K562 (cell line): ENCODE data around the gene RPL29. TPM values are rescaled to one million over a fixed set of nuclear protein-coding genes. Genes with fewer than 3 reads are reported as not detected.

ENCODE experiments used
- ATAC-seq: fragments of 200-7000 bp; cut with Tn5 transposase; 3 replicates; pipeline ENCODE4 v1.9.1; 2020; ENCODE audit warnings: moderate library complexity
- BruUV-seq: library from RNA; stranded (reverse); fragments of 400-500 nt; replicated peaks from 2 replicates; lab custom pipeline; 2021; lab: Mats Ljungman, UMichigan
- CTCF ChIA-PET: fragments of 300-600 bp; formaldehyde crosslinking; extraction: SDS; loops from one replicate; lab custom pipeline; 2021; ENCODE audit warnings: low intra/inter-chr PET ratio; lab: Yijun Ruan, JAX
- POLR2A ChIA-PET: fragments of 300-600, 350-650 bp; sonication (Branson Sonifier 250); formaldehyde crosslinking; extraction: SDS; loops from one replicate; lab custom pipeline; 2021; ENCODE audit warnings: antibody characterized with exemption, inconsistent platforms; lab: Yijun Ruan, JAX
- DNase-seq, 4 experiments: peaks; one replicate each; pipeline versions ENCODE4 v3.0.0 to v3.0.0-alpha.2; 2011 to 2018; ENCODE audit warnings: low spot score in 3 of 4, mixed read lengths in 3 of 4; ENCODE audit errors: extremely low read depth in 1 of 4
- FAIRE-seq: peaks from 2 replicates; lab custom pipeline; 2011; peaks lifted over from hg19 to GRCh38; lab: Jason Lieb, UNC
- H2AFZ ChIP-seq: 2 replicates; pipeline ENCODE4 v1.6.0; 2011; ENCODE audit warnings: low read depth, low read length, control low read depth, inconsistent platforms
- H3K27ac ChIP-seq: fragments of 200-600 bp; 3 replicates; pipeline ENCODE4 v1.8.0; 2011; ENCODE audit warnings: low read depth, mild to moderate bottlenecking, control low read depth, inconsistent platforms, low read length, moderate library complexity, mixed read lengths; ENCODE audit errors: extremely low read depth
- H3K27me3 ChIP-seq, 2 experiments: fragments of 300-600 bp in 1 of 2; 2 replicates in 1 of 2; 3 replicates in 1 of 2; pipeline versions ENCODE4 v1.6.0 to v1.8.0; 2011; ENCODE audit warnings: inconsistent platforms in 2 of 2, low read length in 2 of 2, mild to moderate bottlenecking in 1 of 2, mixed read lengths in 1 of 2, moderate library complexity in 1 of 2; ENCODE audit not compliant: control insufficient read depth in 2 of 2, insufficient read depth in 2 of 2
- H3K36me3 ChIP-seq: fragments of 300-600 bp; 3 replicates; pipeline ENCODE4 v1.8.0; 2011; ENCODE audit warnings: mild to moderate bottlenecking, low read length, inconsistent platforms; ENCODE audit not compliant: control insufficient read depth, insufficient read depth
- H3K4me1 ChIP-seq, 2 experiments: fragments of 200-600 bp in 1 of 2; replicated peaks in 1 of 2; 2 replicates in 1 of 2; 3 replicates in 1 of 2; pipeline versions ENCODE4 v1.5.1 to v1.8.0; 2011; ENCODE audit warnings: inconsistent platforms in 2 of 2, low read length in 2 of 2, mild to moderate bottlenecking in 1 of 2, mixed read lengths in 1 of 2, moderate library complexity in 1 of 2; ENCODE audit not compliant: control insufficient read depth in 2 of 2, insufficient read depth in 2 of 2
- H3K4me2 ChIP-seq: 2 replicates; pipeline ENCODE4 v1.6.1; 2011; ENCODE audit warnings: low read length, control low read depth, inconsistent platforms, mixed read lengths; ENCODE audit not compliant: insufficient read depth
- H3K4me3 ChIP-seq: fragments of 200-600 bp; sonication (generic), shearing (Covaris generic); 2 replicates; pipeline ENCODE4 v1.5.1; 2016; ENCODE audit warnings: control low read depth, inconsistent platforms
- H3K79me2 ChIP-seq: fragments of 200-600 bp; 3 replicates; pipeline ENCODE4 v1.8.0; 2011; ENCODE audit warnings: low read length, inconsistent platforms; ENCODE audit not compliant: control insufficient read depth, insufficient read depth
- H3K9ac ChIP-seq, 2 experiments: 2 replicates each; pipeline versions ENCODE4 v1.6.0 to v1.6.1; 2011; ENCODE audit warnings: low read depth in 2 of 2, low read length in 2 of 2, control low read depth in 1 of 2, inconsistent platforms in 1 of 2, mild to moderate bottlenecking in 1 of 2, mixed read lengths in 1 of 2; ENCODE audit not compliant: insufficient read depth in 1 of 2
- H3K9me1 ChIP-seq: one replicate; pipeline ENCODE4 v1.6.0; 2011; ENCODE audit warnings: inconsistent platforms, mild to moderate bottlenecking, low read length, moderate library complexity; ENCODE audit not compliant: control insufficient read depth, insufficient read depth
- H3K9me3 ChIP-seq: replicated peaks from 2 replicates; pipeline ENCODE4 v1.5.1; 2011; ENCODE audit warnings: low read depth, low read length, inconsistent platforms; ENCODE audit not compliant: control insufficient read depth, insufficient read depth
- H4K20me1 ChIP-seq: replicated peaks from 2 replicates; pipeline ENCODE4 v1.6.1; 2011; ENCODE audit warnings: low read length, inconsistent platforms, mixed read lengths; ENCODE audit not compliant: control insufficient read depth, insufficient read depth
- ARHGAP35 ChIP-seq: fragments of 450-650 bp; IDR thresholded peaks from 2 replicates; pipeline ENCODE4 v1.6.1; 2018; ENCODE audit not compliant: partially characterized antibody
- KDM1A ChIP-seq, 2 experiments: fragments of 450-650 bp; IDR thresholded peaks; 2 replicates each; pipeline ENCODE4 v1.6.1; 2016; ENCODE audit warnings: mild to moderate bottlenecking in 2 of 2
- MCM7 ChIP-seq, 2 experiments: fragments of 450-650 bp; IDR thresholded peaks; 2 replicates each; pipeline ENCODE4 v1.6.1; 2016 to 2018
- MEF2A ChIP-seq: IDR thresholded peaks from 2 replicates; pipeline ENCODE4 v1.6.1; 2011; ENCODE audit warnings: low read depth, mild to moderate bottlenecking, low read length, moderate library complexity; ENCODE audit not compliant: control insufficient read depth
- POLR2A ChIP-seq: fragments of 450-650 bp; conservative IDR thresholded peaks from 2 replicates; pipeline ENCODE4 v1.6.1; 2016
- SAFB2 ChIP-seq: fragments of 200-400 bp; formaldehyde crosslinking; IDR thresholded peaks from 2 replicates; pipeline ENCODE4 v1.6.1; 2018; ENCODE audit warnings: borderline replicate concordance, low read length, low read depth, moderate library complexity; ENCODE audit not compliant: severe bottlenecking
- SUPT5H ChIP-seq: fragments of 450-650 bp; IDR thresholded peaks from 2 replicates; pipeline ENCODE4 v1.6.1; 2016
- ZNF143 ChIP-seq: sonication (generic); formaldehyde crosslinking; IDR thresholded peaks from 2 replicates; pipeline ENCODE4 v1.9.0; 2022; ENCODE audit warnings: mild to moderate bottlenecking, missing genetic modification reagents
- ZNF232 ChIP-seq: sonication (generic); formaldehyde crosslinking; IDR thresholded peaks from 2 replicates; pipeline ENCODE4 v1.8.0; 2022; ENCODE audit warnings: mild to moderate bottlenecking, missing genetic modification reagents
- WGBS: fragments of 100-300 bp; shearing (Covaris generic); methylation state at CpG from one replicate; pipeline ENCODE4 v1.1.6; 2016; ENCODE audit warnings: low coverage, mixed read lengths; ENCODE audit not compliant: insufficient coverage; ENCODE audit errors: missing lambda C conversion rate; 5-methylcytosine and 5-hydroxymethylcytosine counted together
- in situ Hi-C: fragments of 300-500 bp; cut with MboI; formaldehyde crosslinking; loops from 4 replicates; pipeline ENCODE4 v1.15.0; 2018; ENCODE audit warnings: inconsistent platforms, mixed read lengths
- intact Hi-C: fragments of 100-400 bp; cut with micrococcal nuclease; formaldehyde crosslinking; loops from 2 replicates; pipeline ENCODE4 v1.14.2; 2022
- polyA plus RNA-seq, 8 experiments: library from polyadenylated mRNA; depleted of rRNA in 4 of 8; stranded (reverse) in 5 of 8; unstranded in 3 of 8; fragments of >200 nt; fragmentation: Nextera tagmentation in 2 of 8; fragmentation: Illumina TruSeq in 1 of 8; extraction: Ambion mirVana in 2 of 8; extraction: Trizol in 1 of 8; gene quantifications; 2 replicates each; pipeline versions ENCODE4 v1.2.1 to v1.2.3, GENCODE V29; 2011 to 2014; ENCODE audit warnings: inconsistent platforms in 1 of 8, missing spikeins in 1 of 8
- total RNA-seq, 7 experiments: library from RNA; depleted of rRNA in 6 of 7; stranded (reverse); fragments of >200 nt in 6 of 7; fragmentation: Illumina TruSeq in 2 of 7; extraction: Trizol in 2 of 7; gene quantifications; 2 replicates each; pipeline versions ENCODE4 v1.2.1 to v1.2.3, GENCODE V29; 2011 to 2021; ENCODE audit warnings: low replicate concordance in 1 of 7
- TF ChIP-seq, protein P1 (sequence below): sonication (generic); formaldehyde crosslinking; IDR thresholded peaks from 2 replicates; pipeline ENCODE4 v1.8.0; 2023; ENCODE audit warnings: mild to moderate bottlenecking, missing genetic modification reagents

RPL29 gene
- total and polyA plus RNA-seq, 9 of the 15 experiments (the other 6 are each of a cell fraction or from before 2014, with no cell fraction given), result 568 to 1,475 (median 1,104) TPM

DNA sequence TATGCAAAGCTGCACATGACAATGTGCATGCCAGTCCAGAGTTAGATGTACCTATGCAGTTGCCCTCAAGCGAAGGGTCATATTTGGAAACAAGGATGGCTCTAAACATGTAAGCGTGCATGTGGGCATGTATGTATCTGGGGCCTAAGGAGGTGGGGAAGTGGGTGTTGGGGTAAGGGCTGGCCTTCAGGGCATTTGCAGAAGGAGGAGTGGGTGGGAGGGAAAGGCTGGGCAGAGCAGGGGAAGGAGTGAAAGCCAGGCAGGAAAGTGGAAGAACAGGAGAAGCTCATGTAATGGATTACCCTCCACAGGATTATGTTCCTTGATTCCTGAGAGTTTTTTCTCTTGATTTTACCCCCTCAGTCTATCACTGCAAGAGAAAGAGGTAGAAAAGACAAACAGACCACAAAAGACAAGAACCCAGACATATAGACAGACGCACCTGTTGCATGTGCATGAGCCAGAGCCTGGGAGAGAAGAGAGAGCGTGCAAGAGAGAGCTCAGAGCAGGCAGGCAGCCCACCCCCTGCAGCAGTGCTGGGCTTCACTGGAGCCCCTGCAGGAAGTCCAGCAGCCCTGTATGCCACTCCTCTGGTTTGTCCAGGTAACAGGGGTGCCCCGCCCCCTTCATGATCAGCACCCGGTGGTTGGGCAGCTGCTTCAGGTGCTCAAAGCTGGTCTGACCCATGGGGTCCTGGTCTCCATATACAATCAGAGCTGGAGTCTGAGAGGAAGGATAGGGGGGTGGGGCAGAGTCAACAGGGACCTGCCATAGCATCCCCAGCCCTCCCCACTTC lies 26.6 kb downstream of the RPL29 start:
- Histone ChIP-seq H3K36me3 (peaks cover 38% of the 10 kb centered on the region; the same call in 1 of the 3 replicates), H3K9ac (no peak overlapping the region), H3K4me3 (no peak overlapping the region), H3K79me2 (peaks cover 32% of the 10 kb centered on the region), H2AFZ (no peak overlapping the region), H3K27ac (no peak overlapping the region), H3K9me1 (peaks cover 3% of the 10 kb centered on the region), H3K4me1 (peaks cover 4 to 61% of the 10 kb centered on the region in 2 experiments), H4K20me1 (0 out of 2 replicates have a peak, but pooled peaks cover 4% of the 10 kb centered on the region), H3K9me3 (no peaks in the 10 kb centered on the region), H3K27me3 (no peaks in the 10 kb centered on the region), H3K4me2 (no peak overlapping the region)
- ChIA-PET CTCF (no interaction called here), POLR2A (interaction anchor here (0.5 to 1.4 kb wide), 4 partner anchors 9 to 254 kb away, joined by 3 to 5 read pairs (median 3); no protein-coding TSS in a partner anchor)
- no peak for DNase-seq
- ATAC-seq, result no peak
- FAIRE-seq, result no peak
- TF ChIP-seq SAFB2 (no peak), KDM1A (IDR thresholded peaks at IDR 0.05) (peak in 1 of 2 experiments; percentile 11; a peak in 1 of 4 replicates)
- TSS peak; percentile 37 for BruUV-seq
- WGBS, result 71% methylated on average over 5 of the region's 6 CpGs
- intact Hi-C loops (no loop called here), in situ Hi-C loops (no loop called here)

- H3K27ac ChIP-seq, result peak overlapping the region; percentile 71
- peaks cover 24% of the 10 kb centered on the region for H3K79me2 ChIP-seq
- CTCF ChIA-PET, result no interaction called here
- no TSS peak for BruUV-seq
- POLR2A ChIA-PET, result interaction anchor here (0.5 to 1.4 kb wide), 3 partner anchors 9 to 14 kb away, joined by 3 to 5 read pairs (median 3); no protein-coding TSS in a partner anchor
- intact Hi-C loops (no loop called here), in situ Hi-C loops (no loop called here)
- DNase-seq, result peak in 2 of 4 experiments; percentile 29 to 33
- H3K9me1 ChIP-seq, result peaks cover 3% of the 10 kb centered on the region
- no peaks in the 10 kb centered on the region for H3K9me3 ChIP-seq
- H3K9ac ChIP-seq, result peak overlapping the region; percentile 43 to 91
- H3K4me1 ChIP-seq, result peaks cover 2 to 58% of the 10 kb centered on the region in 2 experiments; a peak in 4 of 5 replicates
- 0% methylated on average over 1 of the region's 11 CpGs for WGBS
- H3K27me3 ChIP-seq, result no peaks in the 10 kb centered on the region
- peak overlapping the region; percentile 63 for H3K4me2 ChIP-seq
- H4K20me1 ChIP-seq, result 0 out of 2 replicates have a peak, but pooled peaks cover 4% of the 10 kb centered on the region
- ATAC-seq, result peak; percentile 40
- no peak for FAIRE-seq
- H3K4me3 ChIP-seq, result peak overlapping the region; percentile 59
- peaks cover 38% of the 10 kb centered on the region; the same call in 1 of the 3 replicates for H3K36me3 ChIP-seq
- H2AFZ ChIP-seq, result no peak overlapping the region
- no peak for TF ChIP-seq SUPT5H
- TF ChIP-seq, protein P1, sequence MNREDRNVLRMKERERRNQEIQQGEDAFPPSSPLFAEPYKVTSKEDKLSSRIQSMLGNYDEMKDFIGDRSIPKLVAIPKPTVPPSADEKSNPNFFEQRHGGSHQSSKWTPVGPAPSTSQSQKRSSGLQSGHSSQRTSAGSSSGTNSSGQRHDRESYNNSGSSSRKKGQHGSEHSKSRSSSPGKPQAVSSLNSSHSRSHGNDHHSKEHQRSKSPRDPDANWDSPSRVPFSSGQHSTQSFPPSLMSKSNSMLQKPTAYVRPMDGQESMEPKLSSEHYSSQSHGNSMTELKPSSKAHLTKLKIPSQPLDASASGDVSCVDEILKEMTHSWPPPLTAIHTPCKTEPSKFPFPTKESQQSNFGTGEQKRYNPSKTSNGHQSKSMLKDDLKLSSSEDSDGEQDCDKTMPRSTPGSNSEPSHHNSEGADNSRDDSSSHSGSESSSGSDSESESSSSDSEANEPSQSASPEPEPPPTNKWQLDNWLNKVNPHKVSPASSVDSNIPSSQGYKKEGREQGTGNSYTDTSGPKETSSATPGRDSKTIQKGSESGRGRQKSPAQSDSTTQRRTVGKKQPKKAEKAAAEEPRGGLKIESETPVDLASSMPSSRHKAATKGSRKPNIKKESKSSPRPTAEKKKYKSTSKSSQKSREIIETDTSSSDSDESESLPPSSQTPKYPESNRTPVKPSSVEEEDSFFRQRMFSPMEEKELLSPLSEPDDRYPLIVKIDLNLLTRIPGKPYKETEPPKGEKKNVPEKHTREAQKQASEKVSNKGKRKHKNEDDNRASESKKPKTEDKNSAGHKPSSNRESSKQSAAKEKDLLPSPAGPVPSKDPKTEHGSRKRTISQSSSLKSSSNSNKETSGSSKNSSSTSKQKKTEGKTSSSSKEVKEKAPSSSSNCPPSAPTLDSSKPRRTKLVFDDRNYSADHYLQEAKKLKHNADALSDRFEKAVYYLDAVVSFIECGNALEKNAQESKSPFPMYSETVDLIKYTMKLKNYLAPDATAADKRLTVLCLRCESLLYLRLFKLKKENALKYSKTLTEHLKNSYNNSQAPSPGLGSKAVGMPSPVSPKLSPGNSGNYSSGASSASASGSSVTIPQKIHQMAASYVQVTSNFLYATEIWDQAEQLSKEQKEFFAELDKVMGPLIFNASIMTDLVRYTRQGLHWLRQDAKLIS (CRISPR knock-in tag), result no peak
- TF ChIP-seq MEF2A, result no peak
- no peak for TF ChIP-seq ZNF232 (CRISPR knock-in tag)
- TF ChIP-seq MCM7 (IDR thresholded peaks at IDR 0.05), result no peak
- peak; percentile 48; the same call in 1 of the 2 replicates for TF ChIP-seq POLR2A
- TF ChIP-seq ARHGAP35, result no peak
- TF ChIP-seq ZNF143 (CRISPR knock-in tag), result no peak
Observed at GRCh38 chr3:51968170-51968775, 27.4 kb downstream of the RPL29 start.
